GM12878 (cell line): Measurements from ENCODE around the gene SCLY. TPM values are rescaled to one million over a fixed set of nuclear protein-coding genes. Genes with fewer than 3 reads are reported as not detected.

Experiments
- ATAC-seq: fragments of 200-7000 bp; cut with Tn5 transposase; 3 replicates; pipeline ENCODE4 v1.9.1; 2020; ENCODE audit warnings: mild to moderate bottlenecking, moderate library complexity
- BruUV-seq: library from RNA; stranded (reverse); fragments of 400-500 nt; replicated peaks from 2 replicates; lab custom pipeline; 2021; lab: Mats Ljungman, UMichigan
- CTCF ChIA-PET: fragments of 300-600 bp; sonication (Branson Sonifier 250); formaldehyde crosslinking; extraction: SDS; loops from one replicate; lab custom pipeline; 2021; ENCODE audit warnings: inconsistent platforms; lab: Yijun Ruan, JAX
- POLR2A ChIA-PET: fragments of 350-600 bp; formaldehyde crosslinking; extraction: SDS; loops from one replicate; lab custom pipeline; 2021; ENCODE audit warnings: inconsistent platforms; lab: Charles Lee
- RAD21 ChIA-PET: fragments of 300-600 bp; sonication (Branson Sonifier 250); formaldehyde crosslinking; loops from one replicate; lab custom pipeline; 2023; ENCODE audit warnings: antibody characterized with exemption; ENCODE audit not compliant: unreplicated experiment; lab: Charles Lee
- SMC1A ChIA-PET: fragments of 300-600 bp; sonication (Branson Sonifier 250); formaldehyde crosslinking; loops from one replicate; lab custom pipeline; 2023; ENCODE audit not compliant: unreplicated experiment, uncharacterized antibody; lab: Charles Lee
- DNase-seq: peaks from one replicate; pipeline ENCODE4 v3.0.0-alpha.2; 2011; ENCODE audit warnings: low read depth, low spot score
- FAIRE-seq: peaks from 3 replicates; lab custom pipeline; 2011; peaks lifted over from hg19 to GRCh38; lab: Jason Lieb, UNC
- H2AFZ ChIP-seq: 2 replicates; pipeline ENCODE4 v1.6.0; 2011; ENCODE audit warnings: low read depth, low read length, control low read depth; ENCODE audit not compliant: control insufficient read depth
- H3K27ac ChIP-seq: 2 replicates; pipeline ENCODE4 v1.5.1; 2011; ENCODE audit warnings: control low read depth; ENCODE audit not compliant: control insufficient read depth, insufficient read depth
- H3K27me3 ChIP-seq, 2 experiments: replicated peaks in 1 of 2; 2 replicates each; pipeline versions ENCODE4 v1.6.0 to v1.6.1; 2011; ENCODE audit warnings: low read length in 1 of 2; ENCODE audit not compliant: control insufficient read depth in 2 of 2, insufficient read depth in 2 of 2
- H3K36me3 ChIP-seq, 2 experiments: 2 replicates each; pipeline ENCODE4 v1.5.1; 2011; ENCODE audit warnings: low read length in 1 of 2; ENCODE audit not compliant: control insufficient read depth in 2 of 2, insufficient read depth in 2 of 2
- H3K4me1 ChIP-seq: 2 replicates; pipeline ENCODE4 v1.6.1; 2011; ENCODE audit warnings: mild to moderate bottlenecking, low read length, moderate library complexity, mixed read lengths; ENCODE audit not compliant: control insufficient read depth, insufficient read depth
- H3K4me2 ChIP-seq: 2 replicates; pipeline ENCODE4 v1.6.0; 2011; ENCODE audit warnings: control low read depth; ENCODE audit not compliant: control insufficient read depth, insufficient read depth
- H3K4me3 ChIP-seq: fragments of 200-600 bp; sonication (generic); 2 replicates; pipeline ENCODE4 v1.5.1; 2016
- H3K79me2 ChIP-seq: 2 replicates; pipeline ENCODE4 v1.6.0; 2011; ENCODE audit warnings: low read length; ENCODE audit not compliant: control insufficient read depth, insufficient read depth
- H3K9ac ChIP-seq: 2 replicates; pipeline ENCODE4 v1.8.0; 2011; ENCODE audit warnings: low read length, control low read depth, mixed read lengths; ENCODE audit not compliant: control insufficient read depth, insufficient read depth
- H3K9me3 ChIP-seq: replicated peaks from 3 replicates; pipeline ENCODE4 v1.5.1; 2011; ENCODE audit warnings: mild to moderate bottlenecking, low read length; ENCODE audit not compliant: control insufficient read depth, insufficient read depth
- H4K20me1 ChIP-seq: 2 replicates; pipeline ENCODE4 v1.6.0; 2011; ENCODE audit not compliant: control insufficient read depth, insufficient read depth
- MEF2A ChIP-seq: IDR thresholded peaks from 2 replicates; pipeline ENCODE4 v1.6.1; 2011; ENCODE audit warnings: low read depth, mild to moderate bottlenecking, low read length, moderate library complexity; ENCODE audit not compliant: insufficient read depth
- POLR2A ChIP-seq: IDR thresholded peaks from 2 replicates; pipeline ENCODE4 v1.6.1; 2011; ENCODE audit warnings: low read depth, mild to moderate bottlenecking, low read length
- RBBP5 ChIP-seq: fragments of 200-600 bp; sonication (generic); conservative IDR thresholded peaks from 2 replicates; pipeline ENCODE4 v1.6.1; 2016
- SMC3 ChIP-seq: IDR thresholded peaks from 2 replicates; pipeline ENCODE4 v1.6.1; 2011; ENCODE audit warnings: low read length, improper control_type of control experiment, borderline replicate concordance
- SRF ChIP-seq, 2 experiments: IDR thresholded peaks; 2 replicates each; pipeline ENCODE4 v1.6.1; 2011; ENCODE audit warnings: low read depth in 2 of 2, low read length in 2 of 2, mild to moderate bottlenecking in 1 of 2, moderate library complexity in 1 of 2
- YBX1 ChIP-seq: fragments of 450-650 bp; IDR thresholded peaks from 2 replicates; pipeline ENCODE4 v1.6.1; 2016; ENCODE audit warnings: antibody characterized with exemption
- WGBS: methylation state at CpG from one replicate; pipeline ENCODE4 v1.1.6; 2016; ENCODE audit warnings: low lambda C conversion rate; ENCODE audit not compliant: insufficient replicate concordance, insufficient coverage; ENCODE audit errors: missing lambda C conversion rate; 5-methylcytosine and 5-hydroxymethylcytosine counted together
- in situ Hi-C: fragments of 300-500 bp; cut with MboI; formaldehyde crosslinking; loops from 9 replicates; pipeline ENCODE4 v1.14.3; 2018; ENCODE audit warnings: mixed read lengths
- intact Hi-C: fragments of 100-400 bp; cut with micrococcal nuclease; formaldehyde crosslinking; loops from one replicate; pipeline ENCODE4 v1.14.2; 2022; ENCODE audit not compliant: unreplicated experiment
- polyA plus RNA-seq, 11 experiments: library from polyadenylated mRNA; depleted of rRNA in 4 of 11; unstranded in 6 of 11; stranded (reverse) in 5 of 11; fragments of >200 nt; fragmentation: Nextera tagmentation in 4 of 11; fragmentation: Illumina TruSeq in 1 of 11; extraction: Ambion mirVana in 4 of 11; extraction: Trizol in 1 of 11; gene quantifications; 1 replicate in 1 of 11; 2 replicates in 10 of 11; pipeline versions ENCODE4 v1.2.1 to v1.2.3, GENCODE V29; 2011 to 2016; ENCODE audit warnings: inconsistent platforms in 2 of 11, missing spikeins in 2 of 11, low read depth in 1 of 11
- total RNA-seq, 4 experiments: library from RNA; depleted of rRNA in 3 of 4; stranded (reverse); fragments of >200 nt in 3 of 4; fragmentation: Illumina TruSeq in 1 of 4; extraction: Trizol in 1 of 4; gene quantifications; 2 replicates each; pipeline versions ENCODE4 v1.2.1 to v1.2.3, GENCODE V29; 2013 to 2021
- TF ChIP-seq, protein P1 (sequence below): fragments of 450-650 bp; IDR thresholded peaks from 2 replicates; pipeline ENCODE4 v1.6.1; 2016; ENCODE audit warnings: mild to moderate bottlenecking, moderate library complexity, borderline replicate concordance

Gene SCLY
- total and polyA plus RNA-seq, 10 of the 15 experiments (the other 5 are each of a cell fraction or from before 2014, with no cell fraction given), result 3.3 to 49.1 (median 32.3) TPM

DNA sequence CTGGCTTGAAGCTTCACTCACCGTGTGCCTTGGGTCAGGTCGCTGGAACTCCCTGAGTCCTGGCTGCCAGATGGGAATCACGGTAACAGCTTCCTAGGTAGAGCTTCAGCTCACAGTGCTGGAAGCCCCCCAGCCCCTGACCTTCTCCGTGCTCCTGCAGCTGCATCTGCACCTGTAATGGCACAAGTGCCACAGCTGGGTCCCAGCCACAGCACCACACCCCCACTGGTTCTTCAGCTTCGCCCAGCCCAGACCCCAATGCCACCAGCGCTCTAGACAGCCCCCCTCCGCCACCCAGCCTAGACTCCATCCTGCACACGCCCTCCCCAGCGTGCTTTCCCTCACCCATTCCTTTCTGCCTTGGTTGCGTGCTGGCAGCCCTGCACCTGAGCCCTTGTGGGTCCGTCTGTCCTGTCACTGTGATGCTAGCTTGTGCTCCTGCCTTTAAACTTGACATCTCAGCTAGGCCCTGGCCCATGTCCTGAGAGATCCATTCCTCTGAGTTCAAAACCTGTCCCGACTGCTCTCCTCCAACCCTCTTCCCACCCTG is 31.8 kb downstream of the SCLY start (continued):
- TF ChIP-seq, protein P1, sequence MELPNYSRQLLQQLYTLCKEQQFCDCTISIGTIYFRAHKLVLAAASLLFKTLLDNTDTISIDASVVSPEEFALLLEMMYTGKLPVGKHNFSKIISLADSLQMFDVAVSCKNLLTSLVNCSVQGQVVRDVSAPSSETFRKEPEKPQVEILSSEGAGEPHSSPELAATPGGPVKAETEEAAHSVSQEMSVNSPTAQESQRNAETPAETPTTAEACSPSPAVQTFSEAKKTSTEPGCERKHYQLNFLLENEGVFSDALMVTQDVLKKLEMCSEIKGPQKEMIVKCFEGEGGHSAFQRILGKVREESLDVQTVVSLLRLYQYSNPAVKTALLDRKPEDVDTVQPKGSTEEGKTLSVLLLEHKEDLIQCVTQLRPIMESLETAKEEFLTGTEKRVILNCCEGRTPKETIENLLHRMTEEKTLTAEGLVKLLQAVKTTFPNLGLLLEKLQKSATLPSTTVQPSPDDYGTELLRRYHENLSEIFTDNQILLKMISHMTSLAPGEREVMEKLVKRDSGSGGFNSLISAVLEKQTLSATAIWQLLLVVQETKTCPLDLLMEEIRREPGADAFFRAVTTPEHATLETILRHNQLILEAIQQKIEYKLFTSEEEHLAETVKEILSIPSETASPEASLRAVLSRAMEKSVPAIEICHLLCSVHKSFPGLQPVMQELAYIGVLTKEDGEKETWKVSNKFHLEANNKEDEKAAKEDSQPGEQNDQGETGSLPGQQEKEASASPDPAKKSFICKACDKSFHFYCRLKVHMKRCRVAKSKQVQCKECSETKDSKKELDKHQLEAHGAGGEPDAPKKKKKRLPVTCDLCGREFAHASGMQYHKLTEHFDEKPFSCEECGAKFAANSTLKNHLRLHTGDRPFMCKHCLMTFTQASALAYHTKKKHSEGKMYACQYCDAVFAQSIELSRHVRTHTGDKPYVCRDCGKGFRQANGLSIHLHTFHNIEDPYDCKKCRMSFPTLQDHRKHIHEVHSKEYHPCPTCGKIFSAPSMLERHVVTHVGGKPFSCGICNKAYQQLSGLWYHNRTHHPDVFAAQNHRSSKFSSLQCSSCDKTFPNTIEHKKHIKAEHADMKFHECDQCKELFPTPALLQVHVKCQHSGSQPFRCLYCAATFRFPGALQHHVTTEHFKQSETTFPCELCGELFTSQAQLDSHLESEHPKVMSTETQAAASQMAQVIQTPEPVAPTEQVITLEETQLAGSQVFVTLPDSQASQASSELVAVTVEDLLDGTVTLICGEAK, result no peak
- TF ChIP-seq SRF (IDR thresholded peaks at IDR 0.05; ENCODE audit: low read depth in 2 of 2, low read length in 2 of 2) (no peak), RBBP5 (no peak), YBX1 (no peak), MEF2A (no peak)

DNA sequence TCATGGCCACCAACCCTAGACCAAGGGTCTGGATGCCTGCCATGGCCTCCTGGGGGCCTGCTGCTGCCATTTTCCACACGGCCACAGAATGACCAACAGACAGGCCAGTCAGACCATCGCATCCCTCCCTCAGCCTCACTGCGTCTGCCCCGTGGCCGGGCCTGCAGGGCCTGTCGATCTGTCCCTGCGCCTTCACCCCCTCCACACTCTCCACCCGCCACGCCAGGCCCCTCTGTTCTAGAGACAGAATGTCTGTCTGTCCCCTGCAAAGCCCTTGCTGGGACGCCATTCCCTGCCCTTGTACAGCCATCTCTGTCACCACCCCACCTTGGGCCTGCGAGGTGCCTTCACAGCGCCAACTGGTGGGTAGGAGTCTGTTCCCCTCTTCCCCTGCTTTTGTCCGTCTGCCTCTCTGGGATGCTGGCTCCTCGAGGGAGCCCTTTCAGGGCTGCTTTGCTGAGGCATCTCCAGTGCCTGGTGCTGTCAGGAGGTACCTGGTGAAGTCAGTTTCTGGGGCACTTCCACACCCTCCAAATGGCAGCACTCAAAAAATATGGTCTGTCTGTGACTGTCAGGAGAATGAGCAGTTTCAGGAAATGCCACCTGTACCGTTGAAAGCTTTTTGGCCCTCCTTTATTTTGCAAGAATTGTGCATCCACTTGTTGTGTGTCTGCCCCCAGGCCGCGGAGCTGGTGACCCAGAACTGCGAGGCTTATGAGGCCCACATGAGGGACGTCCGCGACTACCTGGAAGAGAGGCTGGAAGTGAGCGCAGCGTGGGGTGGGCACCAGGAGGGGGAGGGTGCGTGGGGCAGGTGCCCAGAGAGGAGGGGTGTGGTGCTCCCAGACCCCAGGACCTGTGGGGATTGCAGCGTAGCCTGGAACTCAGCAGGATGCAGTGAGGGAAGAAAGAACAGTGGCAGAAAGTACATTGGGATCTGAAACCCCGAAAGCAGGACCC is 32.7 kb downstream of the SCLY start:
- ChIA-PET POLR2A (no interaction called here), CTCF (no interaction called here), SMC1A (no interaction called here), RAD21 (no interaction called here)
- H3K9me3 ChIP-seq, result no peaks in the 10 kb centered on the region
- DNase-seq (no peak), ATAC-seq (no peak), FAIRE-seq (no peak)
- in situ Hi-C loops (no loop called here), intact Hi-C loops (no loop called here)
- BruUV-seq, result no TSS peak
- no peak overlapping the region for H3K4me2 ChIP-seq
- H2AFZ ChIP-seq, result no peak overlapping the region
- H3K27ac ChIP-seq, result no peak overlapping the region
- no peaks in the 10 kb centered on the region for H3K27me3 ChIP-seq
- H3K36me3 ChIP-seq, result peaks cover 1 to 2% of the 10 kb centered on the region in 2 experiments; a peak in 3 of 4 replicates
- no peak overlapping the region for H3K9ac ChIP-seq
- no peak overlapping the region for H3K4me3 ChIP-seq
- H3K4me1 ChIP-seq, result peaks cover under 1% of the 10 kb centered on the region
- WGBS, result 88% methylated on average over 20 of the region's 26 CpGs
- no peaks in the 10 kb centered on the region for H3K79me2 ChIP-seq
- no peaks in the 10 kb centered on the region for H4K20me1 ChIP-seq
- TF ChIP-seq SMC3 (no peak), POLR2A (peak; percentile 19; the same call in 1 of the 2 replicates)
